Measurements from ENCODE around the gene SDF2L1.
"Not testable (repeated sequence)": the region's sequence is repeated elsewhere in the genome, so short reads cannot be mapped to it uniquely, and the experiment has no call there.

SDF2L1 gene

DNA sequence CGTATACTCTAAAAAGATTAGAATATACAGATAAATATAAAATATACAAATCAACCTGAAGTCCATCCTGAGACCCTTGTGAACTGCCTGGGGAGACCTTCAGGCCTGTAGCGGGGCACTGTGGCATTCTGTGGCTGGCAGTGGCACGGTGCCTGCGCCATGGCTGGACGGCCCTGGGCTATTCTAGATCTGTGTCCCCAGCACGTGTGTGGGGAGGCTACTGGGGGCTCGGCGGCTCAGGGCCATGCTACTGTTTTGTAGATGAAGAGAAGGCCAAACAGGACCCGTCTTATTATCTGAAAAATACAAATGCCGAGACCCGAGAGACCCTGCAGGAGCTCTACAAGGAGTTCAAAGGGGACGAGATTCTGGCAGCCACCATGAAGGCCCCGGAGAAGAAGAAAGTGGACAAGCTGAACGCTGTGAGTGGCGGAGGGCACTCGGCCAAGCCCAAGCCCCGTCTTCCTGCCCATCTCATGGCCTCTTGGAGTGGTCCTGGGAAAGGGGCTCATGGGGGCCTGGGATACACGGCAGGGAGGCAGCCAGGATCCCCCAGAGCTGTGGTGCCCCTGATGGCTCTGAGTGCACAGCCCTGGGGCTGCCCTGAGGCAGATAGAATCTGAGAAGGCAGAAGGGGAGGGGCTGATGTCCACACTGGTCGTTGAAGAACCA is 42.5 kb downstream of the SDF2L1 start:
- no peak overlapping the region for H3K4me3 ChIP-seq (ENCODE audit: low read length)
- 96% methylated on average over 18 of the region's 19 CpGs for WGBS
- H3K4me1 ChIP-seq (ENCODE audit: insufficient read depth, low read length) = no peaks in the 10 kb centered on the region
- peaks cover 41% of the 10 kb centered on the region for H3K36me3 ChIP-seq (ENCODE audit: insufficient read depth, low read length)
- no peak overlapping the region for H3K9ac ChIP-seq (ENCODE audit: low read depth, low read length)
- no peaks in the 10 kb centered on the region for H3K27me3 ChIP-seq (ENCODE audit: insufficient read depth, low read length)
- no peak overlapping the region for H3K27ac ChIP-seq (ENCODE audit: low read depth, low read length)
- H3K9me3 ChIP-seq (ENCODE audit: insufficient read depth, low read depth, low read length) = no peaks in the 10 kb centered on the region

DNA sequence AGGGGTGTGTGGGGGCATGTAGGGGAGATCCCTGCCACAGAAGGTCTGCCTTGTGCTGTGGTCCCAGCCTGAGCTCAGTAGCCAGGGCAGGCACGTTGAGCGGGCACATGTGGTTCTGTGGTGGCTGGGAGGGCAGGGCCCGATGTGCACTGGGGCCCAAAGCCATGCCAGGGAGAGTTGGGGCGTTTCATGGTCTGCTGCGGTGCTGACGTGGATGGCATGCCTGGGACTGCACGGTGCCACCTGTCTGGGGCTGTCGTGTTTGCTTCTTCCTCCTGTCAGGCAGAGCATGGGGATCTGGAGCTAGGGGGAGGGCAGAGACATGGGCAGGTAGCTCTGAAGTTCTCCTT is 43.0 kb downstream of the SDF2L1 start:
- Histone ChIP-seq H3K4me1 (ENCODE audit: insufficient read depth, low read length) (no peaks in the 10 kb centered on the region), H3K9me3 (ENCODE audit: insufficient read depth, low read depth, low read length) (no peaks in the 10 kb centered on the region), H3K36me3 (ENCODE audit: insufficient read depth, low read length) (peaks cover 44% of the 10 kb centered on the region), H3K9ac (ENCODE audit: low read depth, low read length) (no peak overlapping the region), H3K27me3 (ENCODE audit: insufficient read depth, low read length) (no peaks in the 10 kb centered on the region), H3K4me3 (ENCODE audit: low read length) (no peak overlapping the region), H3K27ac (ENCODE audit: low read depth, low read length) (no peak overlapping the region)
- WGBS = 97% methylated on average over 8 of the region's 8 CpGs

DNA sequence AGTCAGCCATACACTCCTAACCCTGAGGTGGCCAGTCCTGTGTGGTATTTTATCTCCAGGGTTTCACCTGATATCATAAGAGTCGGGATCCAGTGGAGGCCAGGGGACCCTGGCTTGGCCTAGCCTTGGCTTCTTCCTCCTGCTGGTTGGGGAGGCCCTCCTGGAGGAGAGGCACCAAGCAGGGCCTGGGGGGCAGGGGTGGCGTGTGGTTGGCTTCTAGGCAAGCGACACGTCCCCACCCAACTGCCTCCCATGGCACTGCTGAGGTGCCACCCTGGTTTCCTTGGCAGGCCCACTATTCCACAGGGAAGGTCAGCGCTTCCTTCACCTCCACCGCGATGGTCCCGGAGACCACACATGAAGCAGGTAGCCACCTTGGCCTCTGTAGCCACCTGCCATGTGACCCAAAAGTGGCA is 44.1 kb downstream of the SDF2L1 start:
- H3K27me3 ChIP-seq (ENCODE audit: insufficient read depth, low read length) = no peaks in the 10 kb centered on the region
- H3K4me1 ChIP-seq (ENCODE audit: insufficient read depth, low read length) = no peaks in the 10 kb centered on the region
- H3K9me3 ChIP-seq (ENCODE audit: insufficient read depth, low read depth, low read length) = no peaks in the 10 kb centered on the region
- no peak overlapping the region for H3K27ac ChIP-seq (ENCODE audit: low read depth, low read length)
- no peak overlapping the region for H3K9ac ChIP-seq (ENCODE audit: low read depth, low read length)
- 97% methylated on average over 8 of the region's 8 CpGs for WGBS
- H3K4me3 ChIP-seq (ENCODE audit: low read length) = no peak overlapping the region
- peaks cover 42% of the 10 kb centered on the region for H3K36me3 ChIP-seq (ENCODE audit: insufficient read depth, low read length)

DNA sequence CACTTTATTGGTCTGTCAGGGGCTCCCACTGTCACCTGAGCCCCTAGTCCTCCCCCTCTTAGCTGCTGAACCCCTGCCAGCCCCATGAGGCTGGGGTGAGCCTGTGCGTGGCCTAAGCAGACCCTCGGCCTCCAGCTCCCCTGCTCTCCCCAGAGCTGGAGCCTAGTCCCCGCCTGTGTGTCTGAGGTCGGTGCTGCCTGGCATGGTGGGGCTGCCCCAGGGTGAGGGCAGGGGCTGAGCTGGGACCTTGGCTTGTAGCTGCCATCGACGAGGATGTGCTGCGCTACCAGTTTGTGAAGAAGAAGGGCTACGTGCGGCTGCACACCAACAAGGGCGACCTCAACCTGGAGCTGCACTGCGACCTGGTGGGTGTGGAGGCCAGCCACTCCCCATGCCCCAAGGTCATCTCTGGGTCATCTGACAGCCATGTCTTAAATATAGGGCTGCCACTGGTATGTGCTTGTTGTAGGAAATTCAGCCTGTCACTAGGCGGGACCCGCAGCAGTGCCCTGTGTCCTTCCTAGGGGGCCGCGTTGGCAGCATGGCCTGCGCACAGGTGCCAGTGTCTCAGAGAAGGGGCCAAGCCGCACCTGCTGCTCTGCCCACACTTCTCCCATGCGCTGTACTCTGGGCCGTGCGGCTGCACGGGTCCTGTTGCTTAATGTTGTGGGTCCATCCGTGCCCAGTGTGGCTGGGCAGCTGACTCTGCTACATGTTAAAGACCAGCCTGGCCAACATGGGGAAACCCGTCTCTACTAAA is 44.7 kb downstream of the SDF2L1 start:
- H3K4me3 ChIP-seq (ENCODE audit: low read length) = no peak overlapping the region
- no peaks in the 10 kb centered on the region for H3K4me1 ChIP-seq (ENCODE audit: insufficient read depth, low read length)
- H3K9ac ChIP-seq (ENCODE audit: low read depth, low read length) = no peak overlapping the region
- H3K27me3 ChIP-seq (ENCODE audit: insufficient read depth, low read length) = no peaks in the 10 kb centered on the region
- H3K9me3 ChIP-seq (ENCODE audit: insufficient read depth, low read depth, low read length) = no peaks in the 10 kb centered on the region
- 96% methylated on average over 23 of the region's 23 CpGs for WGBS
- no peak overlapping the region for H3K27ac ChIP-seq (ENCODE audit: low read depth, low read length)
- peaks cover 46% of the 10 kb centered on the region for H3K36me3 ChIP-seq (ENCODE audit: insufficient read depth, low read length)

DNA sequence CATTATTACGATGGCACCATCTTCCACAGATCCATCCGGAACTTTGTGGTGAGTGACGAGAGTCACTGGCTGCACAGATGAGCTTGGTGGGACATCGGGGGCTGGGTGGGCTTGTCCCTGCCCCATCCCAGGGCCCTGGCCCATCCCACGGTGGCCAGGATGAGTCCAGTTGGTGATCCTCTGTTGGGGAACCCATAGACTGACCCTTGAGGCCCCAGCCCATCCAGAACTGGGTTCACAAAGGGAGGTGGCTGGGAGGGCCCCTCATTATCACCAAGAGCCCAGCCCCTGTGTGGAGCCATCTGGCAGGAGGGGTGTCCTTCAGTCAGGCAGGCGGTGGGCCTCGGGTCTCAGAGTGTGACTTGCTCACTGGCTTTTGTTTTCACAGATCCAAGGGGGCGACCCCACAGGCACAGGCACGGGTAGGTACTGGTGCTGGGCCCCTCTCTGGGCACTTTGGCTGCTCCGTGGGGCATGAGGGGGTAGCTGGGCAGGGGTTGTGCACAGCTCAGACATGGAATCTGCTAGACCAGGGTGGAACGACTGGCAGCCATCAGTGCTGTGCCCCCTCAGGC is 45.7 kb downstream of the SDF2L1 start:
- no peak overlapping the region for H3K4me3 ChIP-seq (ENCODE audit: low read length)
- no peak overlapping the region for H3K9ac ChIP-seq (ENCODE audit: low read depth, low read length)
- H3K36me3 ChIP-seq (ENCODE audit: insufficient read depth, low read length) = peaks cover 38% of the 10 kb centered on the region
- H3K4me1 ChIP-seq (ENCODE audit: insufficient read depth, low read length) = no peaks in the 10 kb centered on the region
- H3K27me3 ChIP-seq (ENCODE audit: insufficient read depth, low read length) = no peaks in the 10 kb centered on the region
- H3K27ac ChIP-seq (ENCODE audit: low read depth, low read length) = no peak overlapping the region
- H3K9me3 ChIP-seq (ENCODE audit: insufficient read depth, low read depth, low read length) = no peaks in the 10 kb centered on the region
- WGBS = 95% methylated on average over 11 of the region's 11 CpGs

DNA sequence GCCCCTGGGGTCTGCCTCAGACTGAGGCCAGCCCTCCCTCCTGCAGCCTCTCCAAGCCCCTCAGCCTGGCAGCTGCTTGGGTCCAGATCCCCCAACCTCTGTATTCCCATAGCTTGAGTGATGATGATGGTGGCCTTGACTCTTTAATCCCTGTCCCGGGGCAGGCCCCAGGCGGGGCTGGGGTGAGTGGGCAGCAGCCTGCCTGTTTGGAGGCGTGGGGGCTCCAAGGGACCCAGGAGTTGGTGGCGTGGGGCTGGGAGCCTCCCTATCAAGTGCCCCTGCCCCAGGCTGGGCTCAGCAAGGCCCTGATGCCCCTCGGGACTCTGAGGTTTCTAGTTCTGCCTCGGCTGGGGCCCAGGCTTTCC is 46.2 kb downstream of the SDF2L1 start:
- WGBS = 96% methylated on average over 6 of the region's 6 CpGs
- no peaks in the 10 kb centered on the region for H3K27me3 ChIP-seq (ENCODE audit: insufficient read depth, low read length)
- no peaks in the 10 kb centered on the region for H3K4me1 ChIP-seq (ENCODE audit: insufficient read depth, low read length)
- no peak overlapping the region for H3K9ac ChIP-seq (ENCODE audit: low read depth, low read length)
- H3K4me3 ChIP-seq (ENCODE audit: low read length) = no peak overlapping the region
- peaks cover 35% of the 10 kb centered on the region for H3K36me3 ChIP-seq (ENCODE audit: insufficient read depth, low read length)
- H3K27ac ChIP-seq (ENCODE audit: low read depth, low read length) = no peak overlapping the region
- no peaks in the 10 kb centered on the region for H3K9me3 ChIP-seq (ENCODE audit: insufficient read depth, low read depth, low read length)

DNA sequence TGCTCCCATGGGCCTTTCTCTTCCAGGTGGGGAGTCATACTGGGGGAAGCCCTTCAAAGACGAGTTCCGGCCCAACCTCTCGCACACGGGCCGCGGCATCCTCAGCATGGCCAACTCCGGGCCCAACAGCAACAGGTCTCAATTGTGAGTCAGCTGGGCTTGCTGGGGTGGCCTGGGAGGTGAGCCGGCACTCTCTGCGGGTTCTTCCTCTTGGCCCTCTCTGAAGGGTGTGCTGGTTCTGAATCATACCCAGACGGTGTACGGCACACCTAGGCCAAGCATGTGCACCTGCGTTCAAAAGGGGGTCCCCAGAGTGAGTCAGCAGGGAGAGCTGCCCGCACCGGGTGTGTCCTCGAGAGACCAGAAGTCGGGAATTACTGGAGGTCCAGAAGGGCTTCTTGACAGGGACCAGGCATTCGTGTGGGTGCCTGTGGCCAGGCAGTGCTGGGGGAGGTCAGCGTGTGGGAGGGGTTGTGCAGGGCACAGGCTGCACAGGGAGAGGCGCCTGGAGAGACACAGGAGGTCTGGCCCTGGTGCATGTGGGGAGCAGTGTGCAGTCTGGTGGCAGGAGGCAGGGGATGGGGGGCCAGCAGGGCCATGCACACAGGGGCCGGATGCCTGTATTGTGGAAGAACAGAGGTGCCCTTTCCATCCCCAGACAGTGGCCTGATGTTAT is 46.7 kb downstream of the SDF2L1 start:
- 95% methylated on average over 20 of the region's 20 CpGs for WGBS
- Histone ChIP-seq H3K9me3 (ENCODE audit: insufficient read depth, low read depth, low read length) (no peaks in the 10 kb centered on the region), H3K27ac (ENCODE audit: low read depth, low read length) (no peak overlapping the region), H3K9ac (ENCODE audit: low read depth, low read length) (no peak overlapping the region; the same call in 1 of the 2 replicates), H3K4me3 (ENCODE audit: low read length) (no peak overlapping the region), H3K36me3 (ENCODE audit: insufficient read depth, low read length) (peaks cover 38% of the 10 kb centered on the region), H3K27me3 (ENCODE audit: insufficient read depth, low read length) (no peaks in the 10 kb centered on the region), H3K4me1 (ENCODE audit: insufficient read depth, low read length) (no peaks in the 10 kb centered on the region)

DNA sequence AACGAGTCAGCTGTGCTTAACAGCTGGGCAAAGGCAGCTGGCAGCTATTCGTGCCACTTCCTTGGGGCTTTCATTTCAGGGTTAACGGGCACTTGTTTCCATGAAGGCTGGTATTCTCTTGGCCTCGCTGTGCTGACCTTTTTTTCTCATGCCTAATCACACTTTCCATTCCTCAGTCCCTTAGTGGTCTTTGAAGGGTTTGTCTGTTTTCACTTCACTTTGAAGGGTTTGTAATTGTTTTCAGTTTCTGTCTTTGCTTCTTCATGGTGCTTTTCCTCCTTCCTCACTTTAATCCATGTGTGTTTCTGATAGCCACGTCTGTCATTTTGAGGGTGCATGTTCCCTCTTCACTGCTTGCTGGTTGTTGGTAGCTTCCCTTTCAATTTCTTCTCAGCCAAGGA is 48.3 kb downstream of the SDF2L1 start:
- Histone ChIP-seq H3K36me3 (ENCODE audit: insufficient read depth, low read length) (peaks cover 38% of the 10 kb centered on the region), H3K27ac (ENCODE audit: low read depth, low read length) (no peak overlapping the region)
- WGBS = 88% methylated on average over 5 of the region's 5 CpGs

DNA sequence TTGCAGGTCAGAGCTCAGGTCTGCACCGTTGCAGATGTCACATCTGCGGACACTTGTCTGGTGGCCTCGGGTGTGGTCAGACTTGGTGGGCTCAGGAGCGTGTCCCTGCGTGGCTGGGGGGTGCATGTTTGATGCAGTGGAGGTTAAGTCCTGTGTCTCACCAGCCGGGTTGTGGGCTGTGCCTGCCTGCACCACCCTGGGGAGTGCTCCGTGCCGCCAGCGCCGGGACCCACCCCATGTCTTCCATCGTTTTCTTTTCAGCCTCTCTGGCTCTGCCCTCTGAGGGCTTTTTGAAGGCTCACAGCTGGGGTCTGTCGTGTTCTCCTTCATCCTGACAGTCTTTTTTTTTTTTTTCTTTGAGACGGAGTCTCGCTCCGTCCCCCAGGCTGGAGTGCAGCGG is 49.7 kb downstream of the SDF2L1 start:
- Histone ChIP-seq H3K27me3 (ENCODE audit: insufficient read depth, low read length) (no peaks in the 10 kb centered on the region), H3K27ac (ENCODE audit: low read depth, low read length) (no peak overlapping the region), H3K36me3 (ENCODE audit: insufficient read depth, low read length) (peaks cover 47% of the 10 kb centered on the region), H3K9ac (ENCODE audit: low read depth, low read length) (no peak overlapping the region), H3K9me3 (ENCODE audit: insufficient read depth, low read depth, low read length) (no peaks in the 10 kb centered on the region), H3K4me3 (ENCODE audit: low read length) (no peak overlapping the region), H3K4me1 (ENCODE audit: insufficient read depth, low read length) (no peaks in the 10 kb centered on the region)
- 93% methylated on average over 16 of the region's 16 CpGs for WGBS

More for the DNA sequence above, 48.3 kb downstream of the SDF2L1 start:
- no peak overlapping the region for H3K9ac ChIP-seq (ENCODE audit: low read depth, low read length)
- no peaks in the 10 kb centered on the region for H3K4me1 ChIP-seq (ENCODE audit: insufficient read depth, low read length)
- no peaks in the 10 kb centered on the region for H3K9me3 ChIP-seq (ENCODE audit: insufficient read depth, low read depth, low read length)
- no peaks in the 10 kb centered on the region for H3K27me3 ChIP-seq (ENCODE audit: insufficient read depth, low read length)
- H3K4me3 ChIP-seq (ENCODE audit: low read length) = no peak overlapping the region

DNA sequence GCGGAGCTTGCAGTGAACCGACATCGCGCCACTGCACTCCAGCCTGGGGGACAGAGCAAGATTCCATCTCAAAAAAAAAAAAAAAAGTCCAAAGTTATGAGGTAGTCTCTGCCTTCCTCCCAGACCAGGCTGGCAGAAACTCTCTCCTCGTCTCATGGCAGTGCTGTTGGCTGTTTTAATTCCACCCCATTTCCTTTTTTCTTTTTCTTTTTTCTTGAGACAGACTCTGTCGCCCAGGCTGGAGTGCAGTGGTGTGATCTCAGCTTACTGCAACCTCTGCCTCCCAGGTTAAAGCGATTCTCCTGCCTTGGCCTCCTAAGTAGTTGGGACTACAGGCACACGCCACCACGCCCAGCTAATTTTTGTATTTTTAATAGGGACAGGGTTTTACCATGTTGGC is 50.8 kb downstream of the SDF2L1 start:
- not testable (repeated sequence) for H3K9me3 ChIP-seq (ENCODE audit: insufficient read depth, low read depth, low read length); H3K4me3 ChIP-seq (ENCODE audit: low read length); H3K4me1 ChIP-seq (ENCODE audit: insufficient read depth, low read length); H3K9ac ChIP-seq (ENCODE audit: low read depth, low read length); H3K27ac ChIP-seq (ENCODE audit: low read depth, low read length); H3K27me3 ChIP-seq (ENCODE audit: insufficient read depth, low read length)
- peaks cover 50% of the 10 kb centered on the region for H3K36me3 ChIP-seq (ENCODE audit: insufficient read depth, low read length)
- WGBS = 95% methylated on average over 9 of the region's 9 CpGs

DNA sequence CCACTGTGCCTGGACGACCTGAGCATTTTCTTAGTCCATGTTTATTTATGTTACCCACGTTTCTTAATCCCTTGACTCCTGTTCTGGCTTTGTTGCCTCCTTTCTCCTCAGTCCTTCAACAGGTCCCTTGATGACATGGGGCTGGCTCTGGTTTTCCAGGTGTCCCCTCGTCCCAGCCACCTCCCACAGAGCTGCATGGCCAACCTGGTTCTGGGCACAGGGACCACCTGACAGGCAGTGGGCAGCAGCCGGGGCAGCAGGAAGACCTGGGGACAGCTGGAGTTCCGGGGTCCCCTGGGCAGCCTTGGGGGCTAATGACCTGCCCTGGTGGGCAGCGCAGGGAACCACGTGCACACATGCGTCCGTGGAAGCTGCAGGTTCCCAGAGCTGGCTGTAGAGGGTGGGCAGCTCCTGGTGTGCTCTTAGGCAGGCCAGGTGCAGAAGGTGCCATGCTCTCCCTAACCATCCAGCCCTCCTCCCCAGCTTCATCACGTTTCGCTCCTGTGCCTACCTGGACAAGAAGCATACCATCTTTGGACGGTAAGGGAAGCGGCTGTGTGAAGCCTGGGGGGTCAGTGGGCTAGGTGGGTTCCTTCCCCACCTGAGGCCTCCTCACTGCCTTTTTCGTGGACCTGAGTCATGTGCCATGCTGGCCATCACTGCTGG is 51.4 kb downstream of the SDF2L1 start:
- Histone ChIP-seq H3K27ac (ENCODE audit: low read depth, low read length) (no peak overlapping the region), H3K4me3 (ENCODE audit: low read length) (no peak overlapping the region), H3K9ac (ENCODE audit: low read depth, low read length) (no peak overlapping the region), H3K4me1 (ENCODE audit: insufficient read depth, low read length) (no peaks in the 10 kb centered on the region), H3K27me3 (ENCODE audit: insufficient read depth, low read length) (no peaks in the 10 kb centered on the region), H3K36me3 (ENCODE audit: insufficient read depth, low read length) (peaks cover 54% of the 10 kb centered on the region), H3K9me3 (ENCODE audit: insufficient read depth, low read depth, low read length) (no peaks in the 10 kb centered on the region)
- WGBS = 97% methylated on average over 14 of the region's 14 CpGs
